Activated T-cell treated with anti-CD3 and anti-CD28 coated beads, Interleukin-2, amount 50 U/mL, for 72 hours (primary cell): ENCODE data around the gene MCM3. TPM values are rescaled to one million over a fixed set of nuclear protein-coding genes. Genes with fewer than 3 reads are reported as not detected.

Experiments used
- ATAC-seq, 2 donors: fragments of 150-1000 bp; cut with Tn5 transposase; replicated peaks in 1 of 2; 2 replicates each; pipeline ENCODE4 v1.10.0; 2021; ENCODE audit warnings: moderate library complexity in 2 of 2, mild to moderate bottlenecking in 1 of 2
- DNase-seq, 2 donors: peaks; one replicate each; pipeline ENCODE4 v3.0.0; 2021 to 2022; ENCODE audit warnings: mixed read lengths in 1 of 2
- H3K27ac Mint-ChIP-seq: one replicate; pipeline ENCODE4 v1.8.0; 2022; ENCODE audit warnings: mild to moderate bottlenecking, moderate library complexity, mixed read lengths
- H3K27me3 Mint-ChIP-seq: one replicate; pipeline ENCODE4 v1.8.0; 2022; ENCODE audit warnings: low read depth, mixed read lengths
- H3K36me3 Mint-ChIP-seq, 2 donors: one replicate each; pipeline ENCODE4 v1.8.0; 2022; ENCODE audit warnings: mixed read lengths in 2 of 2, mild to moderate bottlenecking in 1 of 2; ENCODE audit not compliant: insufficient read depth in 2 of 2
- H3K4me1 Mint-ChIP-seq: one replicate; pipeline ENCODE4 v1.8.0; 2022; ENCODE audit warnings: low read depth, mixed read lengths
- H3K4me3 Mint-ChIP-seq, 2 donors: one replicate each; pipeline ENCODE4 v1.8.0; 2022; ENCODE audit warnings: mild to moderate bottlenecking in 2 of 2, mixed read lengths in 2 of 2, moderate library complexity in 2 of 2
- H3K9me3 Mint-ChIP-seq, 2 donors: one replicate each; pipeline ENCODE4 v1.8.0; 2022; ENCODE audit warnings: mixed read lengths in 2 of 2
- total RNA-seq, 2 donors: library from RNA; stranded (reverse); gene quantifications; one replicate each; pipeline ENCODE4 v1.2.3, GENCODE V29; 2022

MCM3 gene
- total RNA-seq, 2 donors from 2014 or later = 184 to 238 TPM

DNA sequence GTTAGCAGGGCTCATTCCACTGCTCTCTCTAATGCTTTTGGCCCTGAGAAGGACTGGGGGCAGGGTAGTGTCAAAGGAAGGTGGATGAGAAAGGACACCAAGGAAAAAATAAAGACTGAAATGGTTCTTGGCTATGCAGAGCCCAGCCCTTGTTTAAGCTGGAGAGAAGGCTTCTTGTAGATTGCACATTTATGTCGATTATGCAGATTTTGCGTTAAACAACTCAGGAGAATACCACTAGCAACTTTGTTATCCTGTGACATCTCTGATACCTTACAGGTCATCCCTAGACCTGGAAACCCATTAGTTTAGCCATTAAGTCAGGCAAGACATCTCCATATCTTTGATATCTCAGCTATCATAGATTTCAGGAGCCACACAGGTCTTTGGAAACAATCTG is 29.1 kb downstream of the MCM3 start:
- H3K27me3 Mint-ChIP-seq = peaks cover 45% of the 10 kb centered on the region
- ATAC-seq (no peak), DNase-seq (no peak)
- H3K4me3 Mint-ChIP-seq = peak overlapping the region; percentile 51 to 63
- H3K9me3 Mint-ChIP-seq = no peaks in the 10 kb centered on the region
- H3K27ac Mint-ChIP-seq = peak overlapping the region; percentile 13
- H3K36me3 Mint-ChIP-seq = no peaks in the 10 kb centered on the region
- H3K4me1 Mint-ChIP-seq = peaks cover 49% of the 10 kb centered on the region

DNA sequence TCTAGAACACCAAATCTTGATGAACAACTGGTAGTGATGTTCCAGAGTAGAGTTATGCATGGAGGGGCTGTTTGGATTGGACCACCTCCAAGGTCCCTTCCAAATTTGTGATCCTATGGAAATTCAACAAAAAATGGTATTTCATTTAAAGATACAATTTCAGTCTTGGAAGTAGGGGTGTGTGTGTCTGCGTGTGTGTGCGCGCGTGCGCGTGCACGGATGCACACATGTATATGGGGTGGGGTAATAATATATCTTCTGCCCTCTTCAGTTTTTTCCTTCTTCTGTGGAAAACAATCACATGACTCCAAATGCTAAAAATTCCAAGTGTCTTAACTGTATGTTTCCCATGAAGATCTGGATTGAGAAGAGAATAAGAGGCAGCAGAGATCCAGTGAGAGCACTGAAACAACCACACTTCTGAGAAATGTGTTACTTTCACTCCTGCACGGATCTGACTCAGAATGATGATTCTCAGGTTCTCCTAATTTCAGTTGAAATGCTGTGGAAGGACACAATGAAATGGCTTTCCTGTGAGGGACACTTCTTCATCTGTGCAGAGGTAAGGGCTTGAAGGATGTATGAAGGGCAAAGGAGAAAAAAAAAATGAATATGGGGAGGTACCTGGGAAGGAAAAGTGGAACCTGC is 29.7 kb downstream of the MCM3 start:
- Mint-ChIP-seq H3K36me3 (no peaks in the 10 kb centered on the region), H3K27me3 (peaks cover 51% of the 10 kb centered on the region), H3K4me3 (peak overlapping the region; percentile 51 to 63), H3K4me1 (peaks cover 54% of the 10 kb centered on the region), H3K27ac (peak overlapping the region; percentile 13), H3K9me3 (no peaks in the 10 kb centered on the region)
- ATAC-seq = peak; percentile 80 to 81
- DNase-seq = peak in 1 of 2 donors; percentile 27

GRCh38 chr6:52253494-52253893 is 31.0 kb downstream of the MCM3 start:
- Mint-ChIP-seq H3K27ac (no peak overlapping the region), H3K4me1 (peaks cover 56% of the 10 kb centered on the region), H3K36me3 (no peaks in the 10 kb centered on the region), H3K4me3 (peak overlapping the region in 1 of 2 donors; percentile 36), H3K27me3 (peaks cover 63% of the 10 kb centered on the region), H3K9me3 (no peaks in the 10 kb centered on the region)
- ATAC-seq = peak; percentile 57 to 69
- peak; percentile 54 to 60 for DNase-seq

- Mint-ChIP-seq H3K27me3 (peaks cover 79% of the 10 kb centered on the region), H3K4me1 (peaks cover 56% of the 10 kb centered on the region), H3K36me3 (no peaks in the 10 kb centered on the region), H3K27ac (no peak overlapping the region), H3K9me3 (no peaks in the 10 kb centered on the region), H3K4me3 (peak overlapping the region in 1 of 2 donors; percentile 25)
- no peak for DNase-seq
- no peak for ATAC-seq
Observed at GRCh38 chr6:52251113-52251512, 33.4 kb downstream of the MCM3 start.

DNA sequence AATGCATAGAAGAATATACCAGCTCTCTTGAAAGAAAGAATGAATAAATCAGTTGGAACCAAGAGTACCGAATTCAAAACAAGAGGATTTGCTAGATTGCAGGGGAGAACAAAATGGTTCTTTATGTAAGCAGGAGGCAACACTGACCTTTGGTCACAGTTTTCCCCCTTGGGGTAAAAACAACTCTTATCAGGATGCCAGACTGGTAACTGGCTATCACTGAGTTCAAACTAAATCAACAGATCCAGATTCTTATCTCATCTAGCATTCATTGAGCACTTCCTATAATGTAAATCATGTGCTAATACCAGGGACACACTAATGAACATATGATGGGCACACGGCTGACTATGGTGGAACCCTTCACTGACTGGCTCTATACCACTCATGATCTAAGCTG is 35.5 kb downstream of the MCM3 start:
- peaks cover 38% of the 10 kb centered on the region for H3K4me1 Mint-ChIP-seq
- no peak overlapping the region for H3K4me3 Mint-ChIP-seq
- DNase-seq = no peak
- no peaks in the 10 kb centered on the region for H3K36me3 Mint-ChIP-seq
- H3K27ac Mint-ChIP-seq = no peak overlapping the region
- ATAC-seq = no peak
- peaks cover 85% of the 10 kb centered on the region for H3K27me3 Mint-ChIP-seq
- no peaks in the 10 kb centered on the region for H3K9me3 Mint-ChIP-seq

- H3K36me3 Mint-ChIP-seq = no peaks in the 10 kb centered on the region
- ATAC-seq = no peak
Observed at GRCh38 chr6:52245425-52245824, 39.1 kb downstream of the MCM3 start.

DNA sequence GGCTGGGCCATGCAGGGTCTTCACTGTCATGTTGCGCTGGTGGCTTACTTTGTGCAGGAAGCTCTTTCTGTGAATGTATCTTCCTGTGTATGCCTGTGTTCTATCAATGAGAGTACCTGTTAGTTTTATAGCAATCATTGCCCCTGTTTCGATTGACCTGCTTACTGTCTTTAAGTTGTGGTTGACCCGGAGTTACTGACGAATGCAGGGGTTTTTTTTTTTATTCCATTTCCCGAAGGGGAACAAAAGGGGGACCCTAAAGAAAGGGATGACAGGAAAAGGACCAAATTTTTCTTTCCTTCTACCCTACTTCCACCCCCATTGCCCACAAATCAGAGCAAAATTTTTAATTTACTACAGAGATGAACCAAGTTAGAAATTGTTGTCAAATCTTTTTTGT is 40.1 kb downstream of the MCM3 start, which contains the start of gene IL17F:
IL17F (minus strand) TSS at position 101 of the 400 bp plus-strand sequence; CDS start at position 30, 71 bp downstream.
- Mint-ChIP-seq H3K9me3 (no peaks in the 10 kb centered on the region), H3K4me1 (no peaks in the 10 kb centered on the region), H3K36me3 (no peaks in the 10 kb centered on the region), H3K27ac (no peak within 1 kb of the TSS), H3K4me3 (no peak within 1 kb of the TSS), H3K27me3 (peaks cover 49% of the 10 kb centered on the region)
- no peak for ATAC-seq
- no peak for DNase-seq

More at GRCh38 chr6:52245425-52245824, 39.1 kb downstream of the MCM3 start:
- no peak for DNase-seq
- H3K27me3 Mint-ChIP-seq = peaks cover 58% of the 10 kb centered on the region
- no peak overlapping the region for H3K27ac Mint-ChIP-seq
- no peaks in the 10 kb centered on the region for H3K9me3 Mint-ChIP-seq
- H3K4me1 Mint-ChIP-seq = peaks cover 7% of the 10 kb centered on the region
- H3K4me3 Mint-ChIP-seq = no peak overlapping the region

DNA sequence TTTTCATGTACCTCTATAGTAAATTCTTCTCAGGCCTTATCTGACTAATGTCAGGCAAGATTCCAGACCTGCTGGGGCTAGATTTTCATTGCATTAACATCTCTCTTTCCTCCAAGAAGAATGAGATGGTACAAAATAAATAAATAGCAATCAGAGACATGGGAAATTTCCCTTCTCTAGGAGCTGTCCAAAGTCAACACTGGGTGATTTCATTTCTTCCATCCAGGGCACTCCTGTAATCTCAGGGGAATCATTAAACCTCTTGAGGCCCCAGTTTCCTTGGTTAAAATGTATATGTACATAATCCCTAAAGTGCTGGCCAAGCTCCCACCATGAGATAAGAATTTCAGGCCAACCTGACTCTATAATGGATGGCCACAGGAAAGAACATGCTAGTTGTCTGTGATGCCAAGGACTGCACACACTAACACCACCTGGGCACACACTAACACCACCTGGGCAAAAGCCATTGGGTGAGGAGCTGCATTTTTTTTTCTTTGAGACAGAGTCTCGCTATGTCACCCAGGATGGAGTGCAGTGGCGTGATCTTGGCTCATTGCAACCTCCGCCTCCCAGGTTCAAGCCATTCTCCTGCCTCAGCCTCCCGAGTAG is 41.2 kb downstream of the MCM3 start:
- H3K27me3 Mint-ChIP-seq = peaks cover 40% of the 10 kb centered on the region

GRCh38 chr6:52241819-52242218 is 42.7 kb downstream of the MCM3 start:
- Mint-ChIP-seq H3K27me3 (peaks cover 41% of the 10 kb centered on the region), H3K36me3 (no peaks in the 10 kb centered on the region), H3K4me3 (no peak overlapping the region), H3K27ac (no peak overlapping the region), H3K9me3 (no peaks in the 10 kb centered on the region), H3K4me1 (no peaks in the 10 kb centered on the region)
- ATAC-seq (no peak), DNase-seq (no peak)

More for the DNA sequence above, 41.2 kb downstream of the MCM3 start:
- H3K27ac Mint-ChIP-seq = no peak overlapping the region
- H3K4me1 Mint-ChIP-seq = no peaks in the 10 kb centered on the region
- no peak overlapping the region for H3K4me3 Mint-ChIP-seq
- no peaks in the 10 kb centered on the region for H3K9me3 Mint-ChIP-seq
- no peak for DNase-seq
- H3K36me3 Mint-ChIP-seq = no peaks in the 10 kb centered on the region
- ATAC-seq = no peak

DNA sequence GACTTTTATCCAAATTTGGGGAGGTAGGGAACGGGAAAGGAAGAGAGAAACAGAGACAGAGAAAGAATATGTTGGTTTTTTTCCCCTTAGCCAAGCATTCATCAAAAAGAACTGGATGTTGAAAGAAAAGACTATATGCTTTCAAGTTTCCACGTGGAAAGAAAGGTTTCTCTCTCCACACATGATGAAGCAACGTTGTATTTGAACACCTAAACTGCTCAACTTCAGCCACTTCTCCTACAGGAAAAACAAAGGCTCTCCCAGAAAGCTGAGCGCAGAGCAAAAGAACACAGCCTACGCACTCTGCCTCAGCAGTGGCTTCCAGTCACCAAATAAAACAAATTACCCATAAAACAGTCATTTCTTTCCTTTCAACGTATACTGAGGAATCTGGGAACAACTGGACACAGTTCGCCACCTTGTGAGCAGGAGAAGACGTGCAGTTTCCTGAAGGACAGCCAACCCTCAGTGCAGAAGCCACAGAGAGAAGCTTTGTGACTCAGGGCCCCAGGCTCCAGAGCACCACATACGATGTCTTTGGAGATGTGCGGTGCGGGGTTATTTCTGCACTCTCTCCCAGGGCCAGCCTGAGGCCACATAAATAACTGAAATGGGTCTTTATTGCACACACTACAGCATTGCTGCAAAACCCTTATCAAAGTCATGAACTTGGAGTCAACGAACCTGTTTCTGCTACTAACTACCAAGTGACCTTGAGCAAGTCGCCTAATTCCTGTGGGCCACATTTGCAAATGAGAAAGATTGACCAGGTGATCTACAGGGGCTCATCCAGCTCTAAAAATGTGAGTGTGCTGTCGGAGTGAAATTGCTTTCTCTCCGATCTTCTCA is 50.3 kb downstream of the MCM3 start:
- H3K4me3 Mint-ChIP-seq = no peak overlapping the region
- ATAC-seq = peak; percentile 32 to 73
- no peaks in the 10 kb centered on the region for H3K9me3 Mint-ChIP-seq
- H3K4me1 Mint-ChIP-seq = peaks cover 26% of the 10 kb centered on the region
- H3K27me3 Mint-ChIP-seq = peaks cover 67% of the 10 kb centered on the region
- H3K36me3 Mint-ChIP-seq = no peaks in the 10 kb centered on the region
- DNase-seq = peak; percentile 40 to 41
- H3K27ac Mint-ChIP-seq = no peak overlapping the region

GRCh38 chr6:52233005-52233404 is 51.5 kb downstream of the MCM3 start:
- H3K27me3 Mint-ChIP-seq = peaks cover 73% of the 10 kb centered on the region
- no peak overlapping the region for H3K4me3 Mint-ChIP-seq
- no peaks in the 10 kb centered on the region for H3K36me3 Mint-ChIP-seq
- ATAC-seq = no peak
- no peak for DNase-seq
- no peak overlapping the region for H3K27ac Mint-ChIP-seq
- H3K4me1 Mint-ChIP-seq = peaks cover 38% of the 10 kb centered on the region
- H3K9me3 Mint-ChIP-seq = no peaks in the 10 kb centered on the region

DNA sequence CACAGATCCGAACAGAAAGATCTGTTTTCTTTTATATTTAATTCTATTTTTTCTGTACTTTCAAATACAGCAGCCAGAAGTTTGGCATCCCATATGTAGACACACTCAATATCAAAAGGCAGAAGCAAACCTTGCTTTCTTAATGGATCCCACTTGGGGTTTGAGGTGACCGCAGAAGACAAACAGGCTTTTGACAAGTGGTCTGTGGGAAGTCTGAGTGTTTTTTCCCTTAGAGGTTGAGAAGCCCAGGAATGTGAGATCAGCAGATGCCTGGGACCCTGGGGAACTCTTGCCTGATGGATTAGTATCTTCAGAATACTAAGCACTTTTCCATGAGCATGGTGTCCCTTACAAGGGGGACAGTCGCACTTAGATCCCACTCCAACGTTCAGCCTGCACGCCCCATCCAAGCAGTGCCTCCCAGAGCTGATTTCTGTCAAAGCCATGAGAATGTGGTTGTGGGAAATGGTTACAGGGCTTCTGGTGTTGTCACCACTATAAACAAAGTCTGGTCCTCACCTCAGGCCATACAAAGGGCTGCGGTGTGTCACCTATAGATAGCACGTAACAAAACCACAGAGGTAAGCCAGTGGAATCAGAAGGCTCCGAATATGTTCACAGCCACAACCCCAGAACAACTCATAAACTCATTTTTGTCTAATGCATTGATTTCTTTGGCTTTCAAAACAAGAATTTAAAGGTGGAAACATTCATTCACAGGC is 53.0 kb downstream of the MCM3 start:
- Mint-ChIP-seq H3K27me3 (peaks cover 63% of the 10 kb centered on the region), H3K4me3 (no peak overlapping the region), H3K36me3 (no peaks in the 10 kb centered on the region), H3K27ac (peak overlapping the region; percentile 38), H3K4me1 (peaks cover 50% of the 10 kb centered on the region), H3K9me3 (no peaks in the 10 kb centered on the region)
- peak; percentile 64 to 82 for ATAC-seq
- DNase-seq = peak; percentile 69 to 80
